ENCODE results near the gene SMU1.

GRCh38 chr9:33014665-33015014 is 61.8 kb downstream of the SMU1 start:
- TF ChIP-seq POLR2AphosphoS5 (IDR thresholded peaks at IDR 0.05; ENCODE audit: low read depth, low read length) (no peak), REST (IDR thresholded peaks at IDR 0.05; ENCODE audit: insufficient read depth in 1 of 2, low read depth in 2 of 2, low read length in 2 of 2) (no peak), TAF1 (IDR thresholded peaks at IDR 0.05; ENCODE audit: borderline replicate concordance, insufficient read depth, low read length) (no peak), FOXP2 (optimal IDR thresholded peaks at IDR 0.05; ENCODE audit: borderline replicate concordance, extremely low read depth, extremely low read length, insufficient read depth) (no peak)

All from PFSK-1 (cell line).